ENCODE measurements around the gene PPARD. TPM values are rescaled to one million over a fixed set of nuclear protein-coding genes. Genes with fewer than 3 reads are reported as not detected.

Gene PPARD
- total and polyA plus RNA-seq, 2 of the 13 experiments (the other 11 are each of a cell fraction or from before 2014, with no cell fraction given), result 6.1 to 13.3 TPM

GRCh38 chr6:35452183-35453090 lies 110.1 kb downstream of the PPARD start, which contains the start of gene FANCE (continued):
- TF ChIP-seq ZNF609 (CRISPR knock-in tag; IDR thresholded peaks at IDR 0.05; ENCODE audit: borderline replicate concordance), result no peak; the same call in 1 of the 2 replicates
- TF ChIP-seq RBAK (CRISPR knock-in tag; IDR thresholded peaks at IDR 0.05), result no peak
- peak; percentile 85 for TF ChIP-seq ZNF335 (CRISPR knock-in tag; IDR thresholded peaks at IDR 0.05)
- no peak for TF ChIP-seq ATRX (CRISPR knock-in tag; IDR thresholded peaks at IDR 0.05; ENCODE audit: borderline replicate concordance)
- peak; percentile 78; the same call in 1 of the 2 replicates for TF ChIP-seq DMAP1 (CRISPR knock-in tag; IDR thresholded peaks at IDR 0.05)
- peak; percentile 80 for TF ChIP-seq GATAD1 (CRISPR knock-in tag; IDR thresholded peaks at IDR 0.05)
- no peak for TF ChIP-seq ZNF691 (CRISPR knock-in tag; IDR thresholded peaks at IDR 0.05; ENCODE audit: borderline replicate concordance, low read depth)
- TF ChIP-seq ZMYM2 (CRISPR knock-in tag; IDR thresholded peaks at IDR 0.05), result no peak
- TF ChIP-seq ZNF264 (CRISPR knock-in tag; IDR thresholded peaks at IDR 0.05), result no peak
- TF ChIP-seq ZNF761 (CRISPR knock-in tag; conservative IDR thresholded peaks at IDR 0.05), result no peak
- no peak for TF ChIP-seq ZBTB8A (CRISPR knock-in tag; IDR thresholded peaks at IDR 0.05; ENCODE audit: borderline replicate concordance, low read depth)
- TF ChIP-seq, protein P1, sequence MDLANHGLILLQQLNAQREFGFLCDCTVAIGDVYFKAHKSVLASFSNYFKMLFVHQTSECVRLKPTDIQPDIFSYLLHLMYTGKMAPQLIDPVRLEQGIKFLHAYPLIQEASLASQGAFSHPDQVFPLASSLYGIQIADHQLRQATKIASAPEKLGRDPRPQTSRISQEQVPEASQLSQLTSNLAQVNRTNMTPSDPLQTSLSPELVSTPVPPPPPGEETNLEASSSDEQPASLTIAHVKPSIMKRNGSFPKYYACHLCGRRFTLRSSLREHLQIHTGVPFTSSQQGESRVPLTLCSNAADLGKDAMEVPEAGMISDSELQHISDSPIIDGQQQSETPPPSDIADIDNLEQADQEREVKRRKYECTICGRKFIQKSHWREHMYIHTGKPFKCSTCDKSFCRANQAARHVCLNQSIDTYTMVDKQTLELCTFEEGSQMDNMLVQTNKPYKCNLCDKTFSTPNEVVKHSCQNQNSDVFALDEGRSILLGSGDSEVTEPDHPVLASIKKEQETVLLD (CRISPR knock-in tag; IDR thresholded peaks at IDR 0.05; ENCODE audit: low read depth), result 0 out of 2 replicates have a peak, but pooled peaks have one; percentile 47
- 0 out of 2 replicates have a peak, but pooled peaks have one; percentile 48 for TF ChIP-seq TIGD3 (CRISPR knock-in tag; IDR thresholded peaks at IDR 0.05; ENCODE audit: borderline replicate concordance)
- TF ChIP-seq, protein P2, sequence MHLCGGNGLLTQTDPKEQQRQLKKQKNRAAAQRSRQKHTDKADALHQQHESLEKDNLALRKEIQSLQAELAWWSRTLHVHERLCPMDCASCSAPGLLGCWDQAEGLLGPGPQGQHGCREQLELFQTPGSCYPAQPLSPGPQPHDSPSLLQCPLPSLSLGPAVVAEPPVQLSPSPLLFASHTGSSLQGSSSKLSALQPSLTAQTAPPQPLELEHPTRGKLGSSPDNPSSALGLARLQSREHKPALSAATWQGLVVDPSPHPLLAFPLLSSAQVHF (CRISPR knock-in tag; IDR thresholded peaks at IDR 0.05), result no peak
- no peak for TF ChIP-seq EHMT2 (IDR thresholded peaks at IDR 0.05; ENCODE audit: borderline replicate concordance, low read depth, low read length)
- TF ChIP-seq, protein P3, sequence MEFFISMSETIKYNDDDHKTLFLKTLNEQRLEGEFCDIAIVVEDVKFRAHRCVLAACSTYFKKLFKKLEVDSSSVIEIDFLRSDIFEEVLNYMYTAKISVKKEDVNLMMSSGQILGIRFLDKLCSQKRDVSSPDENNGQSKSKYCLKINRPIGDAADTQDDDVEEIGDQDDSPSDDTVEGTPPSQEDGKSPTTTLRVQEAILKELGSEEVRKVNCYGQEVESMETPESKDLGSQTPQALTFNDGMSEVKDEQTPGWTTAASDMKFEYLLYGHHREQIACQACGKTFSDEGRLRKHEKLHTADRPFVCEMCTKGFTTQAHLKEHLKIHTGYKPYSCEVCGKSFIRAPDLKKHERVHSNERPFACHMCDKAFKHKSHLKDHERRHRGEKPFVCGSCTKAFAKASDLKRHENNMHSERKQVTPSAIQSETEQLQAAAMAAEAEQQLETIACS (CRISPR knock-in tag; IDR thresholded peaks at IDR 0.05), result no peak

All from HepG2 (cell line).